HepG2 (cell line): Measurements from ENCODE around the gene HDAC4. TPM values are rescaled to one million over a fixed set of nuclear protein-coding genes. Genes with fewer than 3 reads are reported as not detected.

Source experiments
- AKAP8 ChIP-seq: sonication (generic); formaldehyde crosslinking; IDR thresholded peaks from 2 replicates; pipeline ENCODE4 v1.5.1; 2020; ENCODE audit warnings: mild to moderate bottlenecking, missing genetic modification reagents
- CREB1 ChIP-seq, 2 experiments: fragments of 450-650 bp in 1 of 2; IDR thresholded peaks; 2 replicates each; pipeline ENCODE4 v1.6.1; 2016 to 2017; ENCODE audit warnings: control low read depth in 1 of 2, mild to moderate bottlenecking in 1 of 2, missing compliant biosample characterization in 1 of 2, missing genetic modification characterization in 1 of 2
- GATA4 ChIP-seq: sonication (generic); IDR thresholded peaks from 2 replicates; pipeline ENCODE4 v1.6.1; 2016; ENCODE audit warnings: antibody characterized with exemption, low read depth, borderline replicate concordance
- HNF4A ChIP-seq: sonication (generic); formaldehyde crosslinking; IDR thresholded peaks from 2 replicates; pipeline ENCODE4 v1.4.0; 2020; ENCODE audit warnings: missing genetic modification reagents
- KDM5B ChIP-seq: sonication (generic); formaldehyde crosslinking; IDR thresholded peaks from 2 replicates; pipeline ENCODE4 v1.4.0; 2020; ENCODE audit warnings: missing genetic modification reagents, mild to moderate bottlenecking, borderline replicate concordance
- KMT2A ChIP-seq: sonication (generic); formaldehyde crosslinking; IDR thresholded peaks from 2 replicates; pipeline ENCODE4 v1.4.0; 2020; ENCODE audit warnings: missing genetic modification reagents
- LCORL ChIP-seq, 2 experiments: fragments of 450-650 bp in 1 of 2; sonication (generic) in 1 of 2; formaldehyde crosslinking in 1 of 2; IDR thresholded peaks; 2 replicates each; pipeline versions ENCODE4 v1.5.0 to v1.6.1; 2017 to 2020; ENCODE audit warnings: antibody characterized with exemption in 1 of 2, missing genetic modification reagents in 1 of 2
- MED1 ChIP-seq: sonication (generic); formaldehyde crosslinking; IDR thresholded peaks from 2 replicates; pipeline ENCODE4 v1.4.0; 2020; ENCODE audit warnings: missing genetic modification reagents
- NCOR1 ChIP-seq: fragments of 200-600 bp; sonication (generic); IDR thresholded peaks from 2 replicates; pipeline ENCODE4 v1.7.0; 2017; ENCODE audit warnings: antibody characterized with exemption, low read length, borderline replicate concordance
- NFYB ChIP-seq: sonication (generic); formaldehyde crosslinking; IDR thresholded peaks from 2 replicates; pipeline ENCODE4 v1.4.0; 2020; ENCODE audit warnings: missing genetic modification reagents
- SAP130 ChIP-seq: IDR thresholded peaks from 2 replicates; pipeline ENCODE4 v1.6.1; 2016; ENCODE audit warnings: low read depth
- SKI ChIP-seq: fragments of 450-650 bp; IDR thresholded peaks from one replicate; pipeline ENCODE4 v1.6.1; 2018; ENCODE audit warnings: mild to moderate bottlenecking; ENCODE audit not compliant: partially characterized antibody
- TAF1 ChIP-seq: sonication (generic); formaldehyde crosslinking; IDR thresholded peaks from 2 replicates; pipeline ENCODE4 v1.4.0; 2020; ENCODE audit warnings: missing genetic modification reagents
- THRA ChIP-seq: sonication (generic); formaldehyde crosslinking; IDR thresholded peaks from 2 replicates; pipeline ENCODE4 v1.4.0; 2020; ENCODE audit warnings: missing genetic modification reagents, borderline replicate concordance
- U2AF1 ChIP-seq: fragments of 200-400 bp; formaldehyde crosslinking; optimal IDR thresholded peaks from 2 replicates; pipeline ENCODE3; 2017; ENCODE audit warnings: mild to moderate bottlenecking, low read depth, low read length
- ZFP82 ChIP-seq: sonication (generic); formaldehyde crosslinking; IDR thresholded peaks from 2 replicates; pipeline ENCODE4 v1.5.1; 2020; ENCODE audit warnings: mild to moderate bottlenecking, missing genetic modification reagents, borderline replicate concordance
- ZNF142 ChIP-seq: sonication (generic); formaldehyde crosslinking; IDR thresholded peaks from 2 replicates; pipeline ENCODE4 v1.4.0; 2020; ENCODE audit warnings: missing genetic modification reagents
- ZNF263 ChIP-seq: sonication (generic); formaldehyde crosslinking; IDR thresholded peaks from 2 replicates; pipeline ENCODE4 v1.4.0; 2020; ENCODE audit warnings: missing genetic modification reagents
- ZNF567 ChIP-seq: sonication (generic); formaldehyde crosslinking; IDR thresholded peaks from 2 replicates; pipeline ENCODE4 v1.8.1; 2023; ENCODE audit warnings: mild to moderate bottlenecking, missing genetic modification reagents, borderline replicate concordance
- ZNF770 ChIP-seq: sonication (generic); formaldehyde crosslinking; IDR thresholded peaks from 2 replicates; pipeline ENCODE4 v1.5.0; 2020; ENCODE audit warnings: mild to moderate bottlenecking, missing genetic modification reagents
- polyA plus RNA-seq, 8 experiments: library from polyadenylated mRNA; depleted of rRNA in 3 of 8; stranded (reverse) in 7 of 8; unstranded in 1 of 8; fragments of >200 nt; fragmentation: Illumina TruSeq in 4 of 8; extraction: Trizol in 4 of 8; gene quantifications; 2 replicates each; pipeline versions ENCODE4 v1.2.1 to v1.2.3, GENCODE V29; 2011 to 2016; ENCODE audit warnings: low read depth in 4 of 8, missing spikeins in 1 of 8, mixed read lengths in 1 of 8; ENCODE audit not compliant: insufficient read depth in 1 of 8
- total RNA-seq, 5 experiments: library from RNA; depleted of rRNA; stranded (reverse); fragments of >200 nt; fragmentation: Illumina TruSeq; extraction: Trizol; gene quantifications; 2 replicates each; pipeline ENCODE4 v1.2.3, GENCODE V29; 2016; ENCODE audit warnings: low read depth in 1 of 5

HDAC4 gene
- total and polyA plus RNA-seq, 2 of the 13 experiments (the other 11 are each of a cell fraction or from before 2014, with no cell fraction given): 10.1 to 11.5 TPM

DNA sequence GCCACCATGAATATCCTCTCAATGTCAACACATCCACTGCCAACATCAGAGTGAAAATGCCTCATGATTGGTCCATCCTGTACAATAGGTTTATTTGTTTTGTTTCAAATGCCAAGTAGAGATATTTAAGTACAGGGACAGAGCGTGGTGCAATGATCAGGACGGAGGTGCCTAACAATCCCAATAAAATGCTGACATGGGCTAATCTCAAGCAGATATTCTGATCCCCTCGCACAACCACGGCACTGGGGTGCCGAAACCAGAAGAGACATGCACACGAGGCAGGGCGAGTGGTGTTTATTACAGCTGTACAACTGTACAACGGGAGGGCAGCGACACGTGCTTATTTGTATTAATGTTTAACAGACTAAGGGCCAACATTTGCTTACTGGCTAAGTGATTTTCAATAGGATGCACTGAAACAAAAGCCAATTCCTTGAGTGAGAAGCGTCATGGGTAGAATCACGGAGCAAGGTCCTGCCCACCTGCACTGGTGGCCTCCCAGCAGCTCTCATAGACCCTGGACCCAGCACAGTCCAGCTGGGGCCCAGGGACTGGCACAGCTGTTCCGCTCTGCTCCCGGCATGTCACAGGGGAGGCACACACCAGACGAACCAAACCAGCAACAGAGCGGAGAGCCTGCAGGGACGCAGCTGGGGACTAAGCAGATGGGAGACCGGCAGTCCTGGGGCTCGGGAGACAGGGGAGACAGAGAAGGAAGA lies 101.4 kb downstream of the HDAC4 start (continued):
- TF ChIP-seq ZNF567: peak; percentile 72; the same call in 1 of the 2 replicates
- peak; percentile 75 for TF ChIP-seq SKI
- peak; percentile 82 for TF ChIP-seq ZNF263 (CRISPR knock-in tag)
- TF ChIP-seq GATA4: no peak
- TF ChIP-seq MED1 (CRISPR knock-in tag): no peak
- no peak for TF ChIP-seq U2AF1
- TF ChIP-seq CREB1 (IDR thresholded peaks at IDR 0.05): 0 out of 2 replicates have a peak, but pooled peaks have one; percentile 10
- no peak for TF ChIP-seq CREB1 (CRISPR knock-in tag; IDR thresholded peaks at IDR 0.05)
- TF ChIP-seq ZFP82 (CRISPR knock-in tag): no peak
- no peak for TF ChIP-seq AKAP8 (CRISPR knock-in tag)
- 0 out of 2 replicates have a peak, but pooled peaks have one; percentile 28 for TF ChIP-seq NFYB (CRISPR knock-in tag)
- 0 out of 2 replicates have a peak, but pooled peaks have one; percentile 29 for TF ChIP-seq KMT2A (CRISPR knock-in tag)
- no peak for TF ChIP-seq LCORL (IDR thresholded peaks at IDR 0.05)
- peak; percentile 65; the same call in 1 of the 2 replicates for TF ChIP-seq LCORL (CRISPR knock-in tag; IDR thresholded peaks at IDR 0.05)
- TF ChIP-seq SAP130 (CRISPR knock-in tag): peak; percentile 78
- peak; percentile 92 for TF ChIP-seq HNF4A (CRISPR knock-in tag)
- TF ChIP-seq TAF1: peak; percentile 24; the same call in 1 of the 2 replicates
- 0 out of 2 replicates have a peak, but pooled peaks have one; percentile 8 for TF ChIP-seq THRA (CRISPR knock-in tag)
- peak; percentile 25; the same call in 1 of the 2 replicates for TF ChIP-seq KDM5B (CRISPR knock-in tag)
- peak; percentile 87; the same call in 1 of the 2 replicates for TF ChIP-seq NCOR1
- TF ChIP-seq ZNF770: no peak
- TF ChIP-seq ZNF142 (CRISPR knock-in tag): no peak
